ENCODE data around the gene IL21R.

- no peak for TF ChIP-seq CTCF (conservative IDR thresholded peaks at IDR 0.05 in 1 of 2, IDR thresholded peaks at IDR 0.05 in 1 of 2; ENCODE audit: extremely low read depth in 1 of 2, insufficient read depth in 1 of 2, low read depth in 1 of 2, low read length in 2 of 2)
- TF ChIP-seq EZH2 (IDR thresholded peaks at IDR 0.05; ENCODE audit: borderline replicate concordance, low read length) = no peak
Observed at GRCh38 chr16:27441998-27442397, 40.0 kb downstream of the IL21R start.

Measured in mammary epithelial cell (primary cell).